HG03060 (cell line): ENCODE data around the gene MYH10.
A peak's percentile ranks its signal among the peaks of the same experiment; 100 is the strongest.

Experiments
- ATAC-seq: cut with Tn5 transposase; IDR thresholded peaks from one replicate; pipeline ENCODE4 v1.9.1; 2021; ENCODE audit warnings: low read depth, moderate number of reproducible peaks; ENCODE audit not compliant: unreplicated experiment

The MYH10 gene

DNA sequence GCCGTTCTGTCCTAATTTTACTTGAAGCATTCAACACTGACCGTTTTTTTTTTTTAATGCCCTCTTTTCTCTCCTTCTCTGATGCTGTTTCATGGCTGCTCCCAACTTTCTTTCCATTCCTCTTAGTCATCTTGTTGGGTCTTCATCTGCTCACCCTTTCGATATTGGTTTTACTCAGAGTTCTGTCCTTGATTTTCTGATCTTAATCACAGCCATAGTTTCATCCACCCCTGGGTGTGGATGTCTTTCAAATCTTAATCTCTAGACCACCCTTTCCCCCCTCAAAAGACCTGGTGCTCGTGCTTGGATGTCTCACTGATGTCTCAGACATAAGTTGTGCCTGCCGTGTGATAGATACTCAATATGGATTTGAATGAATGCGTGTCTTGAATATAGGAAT, 172.4 kb downstream of the MYH10 start:
- ATAC-seq, result no peak

- no peak for ATAC-seq
These were observed 174.8 kb downstream of the MYH10 start for GRCh38 chr17:8455665-8456209.

- no peak for ATAC-seq
These were observed 177.2 kb downstream of the MYH10 start for GRCh38 chr17:8453326-8453725.

DNA sequence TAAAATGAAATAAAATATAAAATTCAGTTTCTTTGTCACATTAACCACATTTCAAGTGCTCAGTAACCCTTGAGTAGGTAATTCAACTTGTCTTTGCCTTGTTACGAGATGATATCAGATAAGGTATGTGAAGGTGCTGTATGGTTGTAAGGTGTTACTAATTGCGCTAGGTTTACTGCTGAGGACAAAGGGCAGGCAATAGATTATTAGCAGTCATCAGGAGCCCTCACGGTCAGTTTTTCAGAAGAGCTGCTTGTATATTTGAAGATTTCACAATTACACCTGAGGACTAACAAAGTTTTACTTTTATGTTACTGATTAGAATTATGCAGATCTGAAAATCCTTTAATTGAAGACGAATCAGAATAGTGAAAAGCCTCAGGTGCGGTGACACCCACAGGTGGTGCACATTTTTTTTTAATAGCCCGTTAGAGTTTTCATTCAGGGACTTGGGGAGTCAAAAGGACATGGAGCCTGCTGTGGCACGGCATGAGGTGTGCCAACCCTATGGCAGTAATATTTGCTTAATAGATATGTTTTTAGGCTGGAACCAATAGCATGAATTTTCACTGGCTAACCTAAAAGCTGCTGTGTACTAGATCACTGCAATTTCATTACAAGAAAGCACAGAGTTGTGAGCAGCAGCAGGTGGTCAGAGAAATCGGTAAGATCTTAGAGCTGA, 178.5 kb downstream of the MYH10 start:
- ATAC-seq, result no peak

- no peak for ATAC-seq
These were observed 182.2 kb downstream of the MYH10 start for GRCh38 chr17:8448310-8448709.

GRCh38 chr17:8447799-8448198, 182.7 kb downstream of the MYH10 start:
- ATAC-seq, result no peak

- ATAC-seq, result no peak
These were observed 185.0 kb downstream of the MYH10 start for GRCh38 chr17:8445536-8445935.

GRCh38 chr17:8444494-8444893, 186.0 kb downstream of the MYH10 start:
- ATAC-seq, result no peak

DNA sequence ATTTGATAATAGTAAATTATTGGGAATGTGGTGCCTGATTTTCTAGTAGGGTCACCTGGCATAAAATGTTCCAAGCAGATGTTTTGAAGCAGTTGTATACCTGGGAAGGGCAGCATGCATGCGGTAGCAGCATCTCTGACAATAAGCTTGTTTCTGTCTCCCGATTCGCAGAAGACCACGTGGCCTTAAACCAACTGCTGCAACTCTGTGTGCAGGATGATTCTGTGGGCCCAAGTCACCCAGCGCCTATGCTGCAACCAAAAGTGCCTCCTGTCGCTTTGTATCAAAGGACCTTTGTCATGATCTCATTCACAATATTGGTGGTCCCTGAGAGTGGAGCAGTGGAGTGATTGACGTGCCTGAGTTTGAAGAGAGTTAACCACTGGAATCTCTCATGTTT, 186.8 kb downstream of the MYH10 start:
- ATAC-seq, result no peak

GRCh38 chr17:8442310-8442709, 188.2 kb downstream of the MYH10 start:
- ATAC-seq, result no peak

GRCh38 chr17:8441690-8442089, 188.8 kb downstream of the MYH10 start:
- ATAC-seq, result no peak

DNA sequence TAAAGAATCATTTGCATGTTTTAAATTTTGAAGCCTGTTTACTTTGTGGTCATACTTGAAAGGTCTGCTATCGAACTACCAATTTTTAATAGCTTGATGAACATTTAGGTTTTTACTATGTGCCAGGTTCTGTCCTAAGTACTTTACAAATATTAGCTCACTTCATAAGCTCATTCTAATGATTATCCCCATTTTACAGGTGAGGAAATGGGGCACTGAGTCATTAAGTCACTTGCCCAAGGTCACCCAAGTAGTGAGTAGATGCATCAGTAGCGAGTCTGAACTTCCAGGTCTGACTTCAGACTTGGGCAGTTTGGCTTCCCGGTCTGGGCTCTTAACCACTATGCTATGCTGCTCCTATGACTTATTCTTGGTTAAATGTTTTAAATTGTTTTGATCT, 190.8 kb downstream of the MYH10 start:
- no peak for ATAC-seq

DNA sequence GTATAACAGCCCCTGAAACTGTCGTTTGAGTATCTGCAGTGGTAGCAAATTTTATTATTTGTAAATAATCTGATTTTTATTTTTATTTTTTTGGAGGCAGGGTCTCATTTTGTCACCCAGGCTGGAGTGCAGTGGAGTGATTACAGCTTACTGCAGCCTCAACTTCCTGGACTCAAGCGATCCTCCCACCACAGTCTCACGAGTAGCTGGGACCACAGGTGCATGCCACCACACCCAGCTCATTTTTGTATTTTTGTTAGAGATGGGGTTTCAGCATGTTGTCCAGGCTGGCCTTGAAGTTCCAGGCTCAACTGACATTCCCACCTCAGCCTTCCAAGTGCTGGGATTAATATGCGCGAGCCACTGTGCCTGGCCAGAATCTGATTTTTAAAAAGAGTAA, 192.1 kb downstream of the MYH10 start:
- no peak for ATAC-seq

GRCh38 chr17:8436844-8437171, 193.7 kb downstream of the MYH10 start:
- no peak for ATAC-seq

- ATAC-seq, result peak; percentile 27
These were observed 194.2 kb downstream of the MYH10 start for GRCh38 chr17:8436169-8436843.

DNA sequence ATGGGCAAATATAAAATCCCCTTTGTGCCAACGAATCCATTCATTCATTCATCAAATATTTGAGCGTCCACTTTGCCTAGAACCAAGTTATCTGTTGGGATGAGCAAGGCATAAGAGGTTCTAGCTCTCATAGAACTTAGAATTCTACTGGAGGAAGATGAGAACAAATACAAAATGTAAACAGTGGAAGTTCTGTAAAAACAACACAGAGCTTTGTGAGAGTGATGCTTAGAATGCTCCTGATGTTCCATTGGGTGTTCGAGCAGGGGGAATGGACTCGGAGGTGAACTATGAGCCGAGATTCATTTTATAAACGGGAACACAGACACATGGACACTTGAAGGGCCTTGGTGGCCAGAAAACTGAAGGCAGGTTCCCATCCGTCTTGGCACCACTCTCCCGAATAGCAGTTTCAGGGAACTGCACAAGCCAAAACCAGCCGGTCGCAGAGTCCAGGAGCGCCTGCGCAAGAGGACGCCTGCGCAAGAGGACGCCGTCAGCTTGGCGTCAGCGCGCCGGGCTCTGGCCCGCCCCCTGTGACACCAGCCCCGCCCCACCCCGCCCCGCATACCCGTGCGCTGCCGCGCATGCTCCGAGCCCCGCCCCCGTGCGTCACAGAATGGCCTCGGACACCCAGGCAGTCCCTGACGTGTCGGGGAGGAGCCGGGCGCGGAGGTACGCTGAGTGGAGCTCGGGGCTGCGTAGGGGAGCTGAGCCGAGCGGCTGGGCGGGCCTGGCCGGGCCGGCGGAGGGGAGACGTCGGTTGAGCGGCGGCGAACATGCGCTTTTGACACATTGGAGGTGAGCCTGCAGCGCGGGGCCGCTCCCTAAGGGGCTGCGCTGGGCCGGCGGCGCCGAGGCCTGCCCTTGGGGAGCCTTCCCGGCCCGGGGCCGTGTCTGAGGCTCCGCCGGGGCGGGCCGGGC, 195.0 kb downstream of the MYH10 start, which contains the start of gene NDEL1:
TSS of gene NDEL1 (plus strand) at position 640 of the 924 bp plus-strand sequence. CDS start 8,388 bp downstream, outside the sequence.
- peak; percentile 54 for ATAC-seq

- no peak for ATAC-seq
These were observed 199.6 kb downstream of the MYH10 start for GRCh38 chr17:8430966-8431365.

- ATAC-seq, result no peak
These were observed 203.7 kb downstream of the MYH10 start for GRCh38 chr17:8426802-8427201.

- no peak for ATAC-seq
These were observed 204.3 kb downstream of the MYH10 start for GRCh38 chr17:8426094-8426720.
